Esophagus muscularis mucosa (tissue), 4 donors: ENCODE data around the gene LDB1. TPM values are rescaled to one million over a fixed set of nuclear protein-coding genes. Genes with fewer than 3 reads are reported as not detected.

ENCODE experiments used
- DNase-seq: peaks from one replicate; pipeline ENCODE4 v3.0.0-alpha.2; 2017; ENCODE audit errors: extremely low spot score
- H3K27ac ChIP-seq, 4 donors: fragments of 200-600 bp; sonication (generic); replicated peaks in 1 of 4; 1 replicate in 3 of 4; 2 replicates in 1 of 4; pipeline ENCODE4 v1.5.1; 2016 to 2019; ENCODE audit warnings: mild to moderate bottlenecking in 1 of 4
- H3K27me3 ChIP-seq, 4 donors: fragments of 200-600 bp; sonication (generic); one replicate each; pipeline versions ENCODE4 v1.5.1 to v1.6.0; 2016 to 2019
- H3K36me3 ChIP-seq, 4 donors: fragments of 200-600 bp; sonication (generic); one replicate each; pipeline ENCODE4 v1.5.1; 2016 to 2019
- H3K4me1 ChIP-seq, 4 donors: fragments of 200-600 bp; sonication (generic); one replicate each; pipeline ENCODE4 v1.5.1; 2016 to 2019
- H3K4me3 ChIP-seq, 4 donors: fragments of 200-600 bp; sonication (generic); 1 replicate in 2 of 4; 2 replicates in 2 of 4; pipeline ENCODE4 v1.5.1; 2016 to 2019; ENCODE audit warnings: mild to moderate bottlenecking in 4 of 4, moderate library complexity in 1 of 4
- H3K9me3 ChIP-seq, 4 donors: fragments of 200-600 bp; sonication (generic); 1 replicate in 3 of 4; 2 replicates in 1 of 4; pipeline ENCODE4 v1.5.1; 2016 to 2019
- EP300 ChIP-seq: sonication (generic); formaldehyde crosslinking; IDR thresholded peaks from one replicate; pipeline ENCODE4 v1.6.1; 2017; ENCODE audit warnings: antibody characterized with exemption
- POLR2A ChIP-seq: fragments of 450-650 bp; IDR thresholded peaks from one replicate; pipeline ENCODE4 v1.6.1; 2017; ENCODE audit warnings: antibody characterized with exemption, moderate library complexity, mild to moderate bottlenecking, low read depth
- POLR2AphosphoS5 ChIP-seq, 2 donors: sonication (generic); formaldehyde crosslinking; IDR thresholded peaks; one replicate each; pipeline ENCODE4 v1.6.1; 2017; ENCODE audit warnings: antibody characterized with exemption in 2 of 2
- WGBS: methylation state at CpG from one replicate; pipeline ENCODE4 v1.1.5; 2018; 5-methylcytosine and 5-hydroxymethylcytosine counted together
- intact Hi-C: fragments of 100-400 bp; cut with DNase I; formaldehyde crosslinking; loops from one replicate; pipeline ENCODE4 v1.15.1; 2023
- total RNA-seq, 4 donors: library from RNA; depleted of rRNA; stranded (reverse); fragments of >200 nt; gene quantifications; one replicate each; pipeline versions ENCODE4 v1.1.0 to v1.2.1, GENCODE V29; 2016
- TF ChIP-seq, protein P1 (sequence below), 3 experiments: fragments of 200-600 bp in 2 of 3; fragments of 450-650 bp in 1 of 3; sonication (generic) in 2 of 3; IDR thresholded peaks; one replicate each; pipeline ENCODE4 v1.5.1; 2017 to 2019; ENCODE audit warnings: antibody characterized with exemption in 3 of 3, mild to moderate bottlenecking in 2 of 3, moderate library complexity in 1 of 3

The LDB1 gene, protein sequence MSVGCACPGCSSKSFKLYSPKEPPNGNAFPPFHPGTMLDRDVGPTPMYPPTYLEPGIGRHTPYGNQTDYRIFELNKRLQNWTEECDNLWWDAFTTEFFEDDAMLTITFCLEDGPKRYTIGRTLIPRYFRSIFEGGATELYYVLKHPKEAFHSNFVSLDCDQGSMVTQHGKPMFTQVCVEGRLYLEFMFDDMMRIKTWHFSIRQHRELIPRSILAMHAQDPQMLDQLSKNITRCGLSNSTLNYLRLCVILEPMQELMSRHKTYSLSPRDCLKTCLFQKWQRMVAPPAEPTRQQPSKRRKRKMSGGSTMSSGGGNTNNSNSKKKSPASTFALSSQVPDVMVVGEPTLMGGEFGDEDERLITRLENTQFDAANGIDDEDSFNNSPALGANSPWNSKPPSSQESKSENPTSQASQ
- total RNA-seq, result 10 to 100 TPM; 59.4 to 79.7 (median 65.6) TPM

DNA sequence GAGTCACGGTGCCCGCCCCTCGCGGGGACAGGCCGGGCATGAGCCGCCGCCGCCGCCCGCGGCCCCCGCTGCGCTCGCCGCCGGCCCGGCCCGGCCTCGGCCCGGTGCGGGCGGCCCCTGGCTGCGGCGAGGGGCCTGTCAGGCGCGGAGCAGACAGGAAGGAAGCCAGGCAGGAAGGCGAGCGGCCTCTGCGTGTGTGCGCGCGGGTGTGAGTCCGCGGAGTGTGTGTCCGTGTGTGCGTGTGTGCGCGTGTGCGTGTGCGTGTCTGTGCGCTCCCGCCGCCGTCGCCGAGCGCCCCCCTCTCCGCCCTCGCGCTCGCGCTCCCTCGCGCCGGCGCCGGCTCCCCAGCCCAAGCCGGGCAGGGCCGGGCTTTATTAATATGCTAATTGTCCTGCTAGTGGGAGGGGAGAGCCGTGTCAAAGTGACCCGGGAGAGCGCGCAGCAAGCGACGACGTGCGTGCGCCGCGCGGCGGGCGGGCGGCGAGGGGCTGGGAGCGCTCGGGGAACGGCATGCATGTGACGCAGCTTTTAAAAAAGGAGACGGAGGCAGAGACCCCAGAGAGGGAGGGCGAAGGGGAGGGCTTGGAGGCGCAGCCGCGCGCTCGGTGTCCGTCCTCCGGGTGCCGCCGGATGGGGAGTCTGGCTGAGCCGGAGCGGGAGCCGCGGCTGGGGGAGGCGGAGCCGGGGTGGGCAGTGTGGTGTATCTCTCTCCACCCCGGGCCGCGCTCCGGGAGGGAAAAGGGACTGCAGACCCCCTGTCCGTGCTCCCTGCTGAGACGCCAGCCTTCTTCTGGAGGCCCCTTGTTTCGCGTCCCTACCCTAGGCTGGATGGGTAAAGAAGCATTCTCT, at the start of gene LDB1:
LDB1 (minus strand) TSS at position 227 of the 849 bp plus-strand sequence. CDS start 258 bp downstream, outside the sequence.
- WGBS, result under 1% methylated on average over 36 of the region's 104 CpGs
- peaks cover 55 to 64% (median 62%) of the 10 kb centered on the region in 4 donors for H3K4me1 ChIP-seq
- peak within 1 kb of the TSS; percentile 99 for H3K27ac ChIP-seq
- no peaks in the 10 kb centered on the region for H3K9me3 ChIP-seq
- TF ChIP-seq EP300 (no peak), POLR2AphosphoS5 (IDR thresholded peaks at IDR 0.05) (peak; percentile 96 to 98), POLR2A (peak; percentile 89)
- TF ChIP-seq, protein P1, sequence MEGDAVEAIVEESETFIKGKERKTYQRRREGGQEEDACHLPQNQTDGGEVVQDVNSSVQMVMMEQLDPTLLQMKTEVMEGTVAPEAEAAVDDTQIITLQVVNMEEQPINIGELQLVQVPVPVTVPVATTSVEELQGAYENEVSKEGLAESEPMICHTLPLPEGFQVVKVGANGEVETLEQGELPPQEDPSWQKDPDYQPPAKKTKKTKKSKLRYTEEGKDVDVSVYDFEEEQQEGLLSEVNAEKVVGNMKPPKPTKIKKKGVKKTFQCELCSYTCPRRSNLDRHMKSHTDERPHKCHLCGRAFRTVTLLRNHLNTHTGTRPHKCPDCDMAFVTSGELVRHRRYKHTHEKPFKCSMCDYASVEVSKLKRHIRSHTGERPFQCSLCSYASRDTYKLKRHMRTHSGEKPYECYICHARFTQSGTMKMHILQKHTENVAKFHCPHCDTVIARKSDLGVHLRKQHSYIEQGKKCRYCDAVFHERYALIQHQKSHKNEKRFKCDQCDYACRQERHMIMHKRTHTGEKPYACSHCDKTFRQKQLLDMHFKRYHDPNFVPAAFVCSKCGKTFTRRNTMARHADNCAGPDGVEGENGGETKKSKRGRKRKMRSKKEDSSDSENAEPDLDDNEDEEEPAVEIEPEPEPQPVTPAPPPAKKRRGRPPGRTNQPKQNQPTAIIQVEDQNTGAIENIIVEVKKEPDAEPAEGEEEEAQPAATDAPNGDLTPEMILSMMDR (IDR thresholded peaks at IDR 0.05), result peak; percentile 21 to 26 (median 26)
- peak within 1 kb of the TSS; percentile 71 to 99 (median 87) for H3K4me3 ChIP-seq
- DNase-seq, result no peak
- H3K27me3 ChIP-seq, result no peaks in the 10 kb centered on the region
- no peaks in the 10 kb centered on the region for H3K36me3 ChIP-seq
- intact Hi-C loops, result no loop called here

DNA sequence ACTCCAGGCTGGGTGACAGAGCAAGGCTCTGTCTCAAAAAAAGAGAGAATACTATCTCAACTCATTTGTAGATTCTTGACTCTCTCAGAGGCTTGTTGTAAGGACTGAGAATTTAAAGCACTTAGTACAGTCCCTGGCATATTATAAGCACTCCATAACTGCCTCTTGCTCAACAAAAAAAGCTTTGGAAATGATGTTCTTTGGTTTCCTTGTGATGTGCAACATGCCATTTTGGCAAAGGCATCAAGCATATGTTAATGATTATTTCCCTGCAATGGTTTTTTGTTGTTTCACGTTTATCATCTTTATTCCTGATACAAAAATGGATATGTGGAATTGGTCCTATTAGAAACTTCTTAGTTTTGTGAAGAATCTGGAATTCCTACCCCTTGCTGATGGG, 47.7 kb upstream of the LDB1 start:
- intact Hi-C loops, result loop anchor here (5.0 kb wide), 2 partner anchors 59 to 184 kb away; partner anchors contain the start of gene ELOVL3
- H3K27ac ChIP-seq, result no peak overlapping the region
- H3K9me3 ChIP-seq, result no peaks in the 10 kb centered on the region
- peaks cover 11 to 24% (median 13%) of the 10 kb centered on the region in 4 donors for H3K36me3 ChIP-seq
- H3K27me3 ChIP-seq, result no peaks in the 10 kb centered on the region
- no peak for TF ChIP-seq POLR2AphosphoS5 (IDR thresholded peaks at IDR 0.05)
- TF ChIP-seq, protein P1 (IDR thresholded peaks at IDR 0.05), result no peak
- TF ChIP-seq POLR2A, result no peak
- no peak for TF ChIP-seq EP300
- peaks cover 3 to 13% (median 12%) of the 10 kb centered on the region in 4 donors for H3K4me1 ChIP-seq
- WGBS, result 54% methylated on average over 1 of the region's 1 CpG
- H3K4me3 ChIP-seq, result no peak overlapping the region
- no peak for DNase-seq

DNA sequence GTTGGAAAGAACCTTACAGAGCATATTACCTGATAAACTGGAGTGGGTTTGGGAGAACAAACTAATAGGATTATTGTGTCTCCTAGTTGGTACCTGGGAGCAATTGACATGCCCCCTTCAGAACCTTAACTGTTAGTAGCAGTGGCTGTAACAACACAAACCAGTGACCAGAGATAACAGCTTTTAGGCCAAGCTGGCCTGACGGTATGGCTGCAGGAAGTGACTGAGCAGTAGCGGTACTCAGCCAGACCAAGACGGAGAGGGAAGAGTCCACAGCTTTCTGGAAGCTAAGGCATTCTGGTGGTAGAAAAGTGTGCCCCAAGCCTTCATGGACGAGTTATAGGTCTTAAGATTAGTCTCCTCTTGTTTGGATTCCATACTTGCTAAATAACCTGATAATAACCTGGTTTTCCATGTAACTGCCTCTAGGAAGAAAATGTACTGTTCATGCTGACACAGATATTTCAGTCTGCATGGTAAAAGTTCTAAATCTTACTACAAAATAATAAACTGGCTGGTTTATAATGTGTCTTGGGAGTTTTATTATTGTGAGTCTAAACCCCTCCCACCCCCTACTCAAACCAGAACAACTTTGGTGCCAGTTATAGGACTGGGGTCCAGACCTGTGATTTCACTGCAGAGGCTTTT, 43.3 kb upstream of the LDB1 start:
- WGBS, result 82% methylated on average over 4 of the region's 4 CpGs
- no peak overlapping the region for H3K4me3 ChIP-seq
- peaks cover 53 to 68% (median 57%) of the 10 kb centered on the region in 4 donors for H3K36me3 ChIP-seq
- intact Hi-C loops, result no loop called here
- TF ChIP-seq POLR2AphosphoS5 (IDR thresholded peaks at IDR 0.05), result no peak
- no peak for TF ChIP-seq POLR2A
- TF ChIP-seq, protein P1 (IDR thresholded peaks at IDR 0.05), result no peak
- TF ChIP-seq EP300, result no peak
- no peaks in the 10 kb centered on the region for H3K4me1 ChIP-seq
- H3K9me3 ChIP-seq, result no peaks in the 10 kb centered on the region
- DNase-seq, result no peak
- H3K27me3 ChIP-seq, result no peaks in the 10 kb centered on the region
- H3K27ac ChIP-seq, result no peak overlapping the region

DNA sequence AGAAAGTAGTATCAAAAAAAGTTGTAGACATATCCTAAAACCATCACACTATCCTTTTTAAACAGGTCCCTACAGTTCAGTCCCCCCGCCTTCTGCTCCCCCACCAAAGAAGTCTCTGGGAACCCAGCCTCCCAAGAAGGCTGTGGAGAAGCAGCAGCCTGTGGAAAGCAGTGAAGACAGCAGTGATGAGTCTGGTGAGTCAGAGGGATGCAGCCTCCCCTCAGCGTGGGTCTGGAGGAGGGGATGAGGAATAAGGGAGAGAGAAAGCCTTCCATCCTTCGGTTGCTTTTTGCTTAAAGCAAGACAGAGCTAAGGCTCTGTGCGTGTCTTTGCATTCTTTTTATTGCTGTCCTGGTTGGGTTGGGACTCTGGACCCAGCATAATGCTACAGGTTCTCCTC, 39.7 kb upstream of the LDB1 start:
- intact Hi-C loops, result loop anchor here (10.0 kb wide), 1 partner anchor 345 kb away; the partner anchor contains the start of genes ACTR1A and SUFU
- Histone ChIP-seq H3K36me3 (peaks cover 67 to 99% (median 89%) of the 10 kb centered on the region in 4 donors), H3K27me3 (no peaks in the 10 kb centered on the region), H3K9me3 (no peaks in the 10 kb centered on the region), H3K4me3 (no peak overlapping the region), H3K4me1 (peaks cover 0 to 4% (median 0%) of the 10 kb centered on the region in 4 donors), H3K27ac (no peak overlapping the region)
- DNase-seq, result no peak
- no peak for TF ChIP-seq EP300
- TF ChIP-seq, protein P1 (IDR thresholded peaks at IDR 0.05), result no peak
- no peak for TF ChIP-seq POLR2A
- TF ChIP-seq POLR2AphosphoS5 (IDR thresholded peaks at IDR 0.05), result no peak
- 94% methylated on average over 4 of the region's 4 CpGs for WGBS
